H1 (cell line): ENCODE data around the gene FBXW5. TPM values are rescaled to one million over a fixed set of nuclear protein-coding genes. Genes with fewer than 3 reads are reported as not detected.

ENCODE experiments used
- CTCF ChIA-PET: fragments of 300-600 bp; sonication (Branson Sonifier 250); formaldehyde crosslinking; loops from one replicate; lab custom pipeline; 2021; ENCODE audit not compliant: partially characterized antibody; lab: Charles Lee
- POLR2A ChIA-PET: fragments of 300-600 bp; sonication (Branson Sonifier 250); formaldehyde crosslinking; loops from one replicate; lab custom pipeline; 2021; ENCODE audit warnings: inconsistent platforms; ENCODE audit not compliant: partially characterized antibody; lab: Charles Lee
- DNase-seq, 2 experiments: peaks; one replicate each; pipeline versions ENCODE4 v3.0.0 to v3.0.0-alpha.2; 2010 to 2022; ENCODE audit warnings: low spot score in 2 of 2, low read depth in 1 of 2, mixed read lengths in 1 of 2
- FAIRE-seq: peaks from 2 replicates; lab custom pipeline; 2011; peaks lifted over from hg19 to GRCh38; lab: Jason Lieb, UNC
- H2AFZ ChIP-seq: 2 replicates; pipeline ENCODE4 v1.8.1; 2012; ENCODE audit warnings: low read length, inconsistent platforms
- H2AK5ac ChIP-seq: 2 replicates; pipeline ENCODE4 v1.6.1; 2013; ENCODE audit warnings: low read depth, low read length
- H2BK120ac ChIP-seq: replicated peaks from 2 replicates; pipeline ENCODE3; 2013; ENCODE audit warnings: low read depth, low read length, inconsistent platforms
- H2BK12ac ChIP-seq: 2 replicates; pipeline ENCODE4 v1.6.1; 2013; ENCODE audit warnings: low read depth, low read length
- H2BK15ac ChIP-seq: 2 replicates; pipeline ENCODE4 v1.6.1; 2013; ENCODE audit warnings: low read length
- H2BK20ac ChIP-seq: 2 replicates; pipeline ENCODE4 v1.6.1; 2013; ENCODE audit warnings: low read length
- H2BK5ac ChIP-seq: 2 replicates; pipeline ENCODE4 v1.6.1; 2013; ENCODE audit warnings: low read depth, low read length
- H3K14ac ChIP-seq: 2 replicates; pipeline ENCODE4 v1.6.1; 2013; ENCODE audit warnings: inconsistent platforms; ENCODE audit not compliant: insufficient read length
- H3K18ac ChIP-seq: 2 replicates; pipeline ENCODE4 v1.6.1; 2013; ENCODE audit warnings: low read length; ENCODE audit errors: extremely low read depth
- H3K23ac ChIP-seq: 2 replicates; pipeline ENCODE4 v1.6.1; 2013; ENCODE audit warnings: inconsistent platforms; ENCODE audit not compliant: insufficient read length
- H3K23me2 ChIP-seq: 2 replicates; pipeline ENCODE4 v1.6.1; 2013; ENCODE audit warnings: low read depth, low read length
- H3K27ac ChIP-seq: 2 replicates; pipeline ENCODE4 v1.6.1; 2011; ENCODE audit warnings: low read depth, low read length, inconsistent platforms
- H3K27me3 ChIP-seq, 4 experiments: replicated peaks in 1 of 4; 1 replicate in 1 of 4; 2 replicates in 3 of 4; pipeline versions ENCODE4 v1.6.1 to v1.8.1; 2011 to 2013; ENCODE audit warnings: low read length in 3 of 4, mild to moderate bottlenecking in 3 of 4, inconsistent platforms in 2 of 4, mixed read lengths in 2 of 4, moderate library complexity in 1 of 4; ENCODE audit not compliant: control insufficient read depth in 3 of 4, insufficient read depth in 3 of 4; ENCODE audit errors: extremely low read depth in 1 of 4
- H3K36me3 ChIP-seq, 4 experiments: 2 replicates each; pipeline versions ENCODE4 v1.6.1 to v1.8.1; 2011 to 2013; ENCODE audit warnings: mild to moderate bottlenecking in 4 of 4, low read length in 3 of 4, moderate library complexity in 2 of 4, control low read depth in 1 of 4, inconsistent platforms in 1 of 4; ENCODE audit not compliant: insufficient read depth in 4 of 4, control insufficient read depth in 2 of 4
- H3K4ac ChIP-seq: replicated peaks from 2 replicates; pipeline ENCODE3; 2013; ENCODE audit warnings: low read length, low read depth, mixed read lengths, inconsistent platforms; ENCODE audit not compliant: insufficient read length
- H3K4me1 ChIP-seq, 4 experiments: replicated peaks in 1 of 4; 1 replicate in 1 of 4; 2 replicates in 3 of 4; pipeline versions ENCODE4 v1.6.1 to v1.8.1; 2011 to 2013; ENCODE audit warnings: low read length in 3 of 4, inconsistent platforms in 2 of 4, mixed read lengths in 1 of 4; ENCODE audit not compliant: insufficient read depth in 4 of 4, control insufficient read depth in 3 of 4
- H3K4me2 ChIP-seq, 2 experiments: 2 replicates each; pipeline versions ENCODE4 v1.6.1 to v1.8.1; 2011 to 2013; ENCODE audit warnings: low read depth in 2 of 2, low read length in 2 of 2, control low read depth in 1 of 2, inconsistent platforms in 1 of 2, mild to moderate bottlenecking in 1 of 2; ENCODE audit not compliant: insufficient read depth in 1 of 2
- H3K4me3 ChIP-seq, 4 experiments: fragments of 200-600, 300-600 bp in 1 of 4; sonication (generic), shearing (Covaris generic), sonication (Bioruptor Twin) in 1 of 4; 2 replicates each; pipeline versions ENCODE4 v1.5.1 to v1.8.1; 2011 to 2016; ENCODE audit warnings: low read length in 4 of 4, low read depth in 3 of 4, control low read depth in 2 of 4, inconsistent platforms in 2 of 4, mild to moderate bottlenecking in 2 of 4, mixed read lengths in 1 of 4, moderate library complexity in 1 of 4; ENCODE audit not compliant: insufficient read depth in 2 of 4; ENCODE audit errors: extremely low read depth in 1 of 4
- H3K56ac ChIP-seq: replicated peaks from 2 replicates; pipeline ENCODE3; 2013; ENCODE audit warnings: low read depth, mild to moderate bottlenecking, mixed read lengths, low read length, inconsistent platforms; ENCODE audit not compliant: insufficient read length
- H3K79me1 ChIP-seq: 2 replicates; pipeline ENCODE4 v1.6.1; 2013; ENCODE audit warnings: low read depth, low read length, control low read depth
- H3K79me2 ChIP-seq, 2 experiments: 2 replicates each; pipeline versions ENCODE4 v1.6.1 to v1.8.1; 2012 to 2013; ENCODE audit warnings: low read length in 2 of 2, mild to moderate bottlenecking in 2 of 2, inconsistent platforms in 1 of 2; ENCODE audit not compliant: insufficient read depth in 2 of 2, control insufficient read depth in 1 of 2
- H3K9ac ChIP-seq, 4 experiments: replicated peaks in 1 of 4; 1 replicate in 1 of 4; 2 replicates in 3 of 4; pipeline versions ENCODE4 v1.6.1 to v1.8.1; 2011 to 2013; ENCODE audit warnings: low read depth in 3 of 4, low read length in 3 of 4, control low read depth in 2 of 4, mild to moderate bottlenecking in 2 of 4, moderate library complexity in 2 of 4, inconsistent platforms in 1 of 4; ENCODE audit errors: extremely low read depth in 1 of 4
- H3K9me3 ChIP-seq, 2 experiments: 2 replicates each; pipeline versions ENCODE4 v1.6.1 to v1.8.1; 2012 to 2013; ENCODE audit warnings: mild to moderate bottlenecking in 2 of 2, moderate library complexity in 2 of 2, control low read depth in 1 of 2, inconsistent platforms in 1 of 2, low read depth in 1 of 2, low read length in 1 of 2, mixed read lengths in 1 of 2; ENCODE audit not compliant: insufficient read depth in 2 of 2
- H4K20me1 ChIP-seq, 2 experiments: replicated peaks in 1 of 2; 2 replicates each; pipeline versions ENCODE3 to v1.8.1; 2011 to 2013; ENCODE audit warnings: inconsistent platforms in 2 of 2, low read length in 2 of 2, mild to moderate bottlenecking in 1 of 2; ENCODE audit not compliant: insufficient read depth in 2 of 2, control insufficient read depth in 1 of 2
- H4K5ac ChIP-seq: 2 replicates; pipeline ENCODE4 v1.6.1; 2013; ENCODE audit warnings: low read length, low read depth, mixed read lengths, inconsistent platforms; ENCODE audit not compliant: insufficient read length
- H4K8ac ChIP-seq: 2 replicates; pipeline ENCODE4 v1.8.0; 2013; ENCODE audit warnings: mild to moderate bottlenecking, moderate library complexity, low read length, inconsistent platforms; ENCODE audit not compliant: insufficient read depth; ENCODE audit errors: extremely low read depth
- H4K91ac ChIP-seq: replicated peaks from 2 replicates; pipeline ENCODE3; 2013; ENCODE audit warnings: low read length, mixed read lengths, inconsistent platforms; ENCODE audit not compliant: insufficient read length
- HDAC2 ChIP-seq, 2 experiments: fragments of 300-600 bp in 1 of 2; sonication (generic) in 1 of 2; IDR thresholded peaks; 2 replicates each; pipeline ENCODE4 v1.6.1; 2011 to 2012; ENCODE audit warnings: low read depth in 2 of 2, low read length in 2 of 2, mild to moderate bottlenecking in 2 of 2, moderate library complexity in 2 of 2, borderline replicate concordance in 1 of 2, inconsistent platforms in 1 of 2
- JUND ChIP-seq: IDR thresholded peaks from 2 replicates; pipeline ENCODE4 v1.6.1; 2011; ENCODE audit warnings: mild to moderate bottlenecking, improper control_type of control experiment, low read length
- KDM4A ChIP-seq: IDR thresholded peaks from one replicate; pipeline ENCODE4 v1.7.1; 2012; ENCODE audit warnings: low read depth, mild to moderate bottlenecking, moderate library complexity, low read length, inconsistent platforms; ENCODE audit not compliant: severe bottlenecking
- POLR2AphosphoS5 ChIP-seq: IDR thresholded peaks from 2 replicates; pipeline ENCODE4 v1.6.1; 2011; ENCODE audit warnings: low read depth, low read length
- SP4 ChIP-seq: IDR thresholded peaks from 2 replicates; pipeline ENCODE4 v1.6.1; 2012; ENCODE audit warnings: low read length, inconsistent platforms
- SRF ChIP-seq: IDR thresholded peaks from 2 replicates; pipeline ENCODE4 v1.6.1; 2011; ENCODE audit warnings: mild to moderate bottlenecking, low read depth, low read length, moderate library complexity
- TAF1 ChIP-seq: IDR thresholded peaks from 2 replicates; pipeline ENCODE4 v1.6.1; 2011; ENCODE audit warnings: mild to moderate bottlenecking, low read depth, low read length
- WGBS, 2 experiments: shearing (Covaris generic) in 1 of 2; methylation state at CpG; one replicate each; pipeline versions ENCODE4 v1.1.6 to v1.1.7; 2013 to 2015; ENCODE audit warnings: low lambda C conversion rate in 2 of 2, mixed read lengths in 2 of 2, inconsistent platforms in 1 of 2, low coverage in 1 of 2, missing lambda C conversion rate in 1 of 2; ENCODE audit not compliant: insufficient replicate concordance in 2 of 2, insufficient coverage in 1 of 2, insufficient read length in 1 of 2; ENCODE audit errors: extremely low coverage in 1 of 2, missing lambda C conversion rate in 1 of 2; 5-methylcytosine and 5-hydroxymethylcytosine counted together
- polyA plus RNA-seq, 7 experiments: library from polyadenylated mRNA; depleted of rRNA in 3 of 7; stranded (reverse) in 5 of 7; unstranded in 2 of 7; fragments of >200 nt in 5 of 7; fragments of 200-250 nt in 2 of 7; gene quantifications; 1 replicate in 5 of 7; 2 replicates in 1 of 7; 4 replicates in 1 of 7; pipeline versions ENCODE4 v1.2.1 to v1.2.3, GENCODE V29; 2011 to 2013; ENCODE audit warnings: missing spikeins in 2 of 7, mixed read lengths in 2 of 7
- total RNA-seq: library from RNA; stranded (reverse); fragmentation: NEBNext Ultra II Directional; extraction: Animal tissue kit (Norgen Biotek cat#: 25700); gene quantifications from 2 replicates; pipeline ENCODE4 v1.2.1, GENCODE V29; 2021
- TF ChIP-seq, protein P1 (sequence below): IDR thresholded peaks from 2 replicates; pipeline ENCODE4 v1.6.1; 2012; ENCODE audit warnings: inconsistent platforms

The FBXW5 gene
- total and polyA plus RNA-seq, 2 of the 8 experiments (the other 6 are each of a cell fraction or from before 2014, with no cell fraction given): 49.0 to 71.0 TPM

- H2BK15ac ChIP-seq: 0 out of 2 replicates have a peak overlapping the region, but pooled peaks have one; percentile 67
- no peaks in the 10 kb centered on the region for H3K79me1 ChIP-seq
- H2BK120ac ChIP-seq: no peak overlapping the region
- no peak for FAIRE-seq
- H3K4ac ChIP-seq: no peak overlapping the region
- DNase-seq: no peak
- H3K4me1 ChIP-seq: peaks cover 0 to 14% (median 10%) of the 10 kb centered on the region in 4 experiments; a peak in 5 of 7 replicates
- no peaks in the 10 kb centered on the region for H3K9me3 ChIP-seq
- H3K23me2 ChIP-seq: peaks cover 3% of the 10 kb centered on the region; the same call in 1 of the 2 replicates
- H4K20me1 ChIP-seq: peaks cover 0 to 2% of the 10 kb centered on the region in 2 experiments
- no peak overlapping the region for H3K14ac ChIP-seq
- no peak overlapping the region for H2BK20ac ChIP-seq
- 66% methylated on average over 7 of the region's 9 CpGs; no CpG with 5 or more reads in 1 of the 2 experiments for WGBS, 2 experiments
- H3K27me3 ChIP-seq: no peaks in the 10 kb centered on the region
- H2BK12ac ChIP-seq: peak overlapping the region; percentile 71; the same call in 1 of the 2 replicates
- no peak overlapping the region; a peak in 1 of 7 replicates for H3K9ac ChIP-seq
- POLR2A ChIA-PET: interaction anchor here (1.0 to 1.3 kb wide), 3 partner anchors 8 to 42 kb away, joined by 3 to 5 read pairs (median 3); no protein-coding TSS in a partner anchor
- no peak overlapping the region for H3K56ac ChIP-seq
- no peak overlapping the region for H3K23ac ChIP-seq
- no peaks in the 10 kb centered on the region for H3K36me3 ChIP-seq
- peak overlapping the region; percentile 73 for H4K91ac ChIP-seq
- CTCF ChIA-PET: interaction anchor here (0.6 to 5.2 kb wide), 4 partner anchors 25 to 119 kb away, joined by 3 to 21 read pairs (median 11); partner anchors contain the start of gene SAPCD2
- H3K18ac ChIP-seq: peak overlapping the region; percentile 97
- H4K5ac ChIP-seq: peak overlapping the region; percentile 32
- TF ChIP-seq POLR2AphosphoS5 (no peak), TAF1 (no peak), JUND (no peak), HDAC2 (IDR thresholded peaks at IDR 0.05; ENCODE audit: borderline replicate concordance in 1 of 2, low read depth in 2 of 2, low read length in 2 of 2) (no peak), SRF (no peak), KDM4A (no peak), SP4 (no peak)
- TF ChIP-seq, protein P1, sequence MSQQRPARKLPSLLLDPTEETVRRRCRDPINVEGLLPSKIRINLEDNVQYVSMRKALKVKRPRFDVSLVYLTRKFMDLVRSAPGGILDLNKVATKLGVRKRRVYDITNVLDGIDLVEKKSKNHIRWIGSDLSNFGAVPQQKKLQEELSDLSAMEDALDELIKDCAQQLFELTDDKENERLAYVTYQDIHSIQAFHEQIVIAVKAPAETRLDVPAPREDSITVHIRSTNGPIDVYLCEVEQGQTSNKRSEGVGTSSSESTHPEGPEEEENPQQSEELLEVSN: no peak
- peak overlapping the region; percentile 42; the same call in 1 of the 2 replicates for H2AK5ac ChIP-seq
- 0 out of 2 replicates have a peak overlapping the region, but pooled peaks have one; percentile 86 for H2BK5ac ChIP-seq
- no peak overlapping the region for H2AFZ ChIP-seq
- H4K8ac ChIP-seq: peak overlapping the region; percentile 90
- H3K27ac ChIP-seq: no peak overlapping the region; the same call in 1 of the 2 replicates
- peak overlapping the region; percentile 36 to 55 (median 49); a peak in 5 of 8 replicates for H3K4me3 ChIP-seq
- no peaks in the 10 kb centered on the region for H3K79me2 ChIP-seq
- peak overlapping the region; percentile 35 to 86 for H3K4me2 ChIP-seq
These were observed 6.2 kb upstream of the FBXW5 start for GRCh38 chr9:136950656-136951276.
